HL-60 (cell line): ENCODE results near the gene TOPORS.

ENCODE experiments used
- DNase-seq, 2 experiments: peaks; one replicate each; pipeline ENCODE4 v3.0.0-alpha.2; 2010 to 2020; ENCODE audit warnings: low read depth in 1 of 2, low spot score in 1 of 2
- H3K27ac ChIP-seq: fragments of 250-450 bp; sonication (Bioruptor Pico); replicated peaks from 2 replicates; pipeline ENCODE4 v1.5.1; 2020; ENCODE audit warnings: mild to moderate bottlenecking, moderate library complexity
- H3K27me3 ChIP-seq: fragments of 250-450 bp; sonication (Bioruptor Pico); 2 replicates; pipeline ENCODE4 v1.5.1; 2021; ENCODE audit warnings: mild to moderate bottlenecking, moderate library complexity; ENCODE audit not compliant: insufficient read depth, poor library complexity, severe bottlenecking
- H3K4me3 ChIP-seq: replicated peaks from 2 replicates; pipeline ENCODE4 v1.5.1; 2011; ENCODE audit warnings: mild to moderate bottlenecking, control low read depth, low read length; ENCODE audit not compliant: insufficient read depth
- GABPA ChIP-seq: IDR thresholded peaks from 2 replicates; pipeline ENCODE4 v1.6.1; 2012; ENCODE audit warnings: low read depth
- POLR2AphosphoS5 ChIP-seq: IDR thresholded peaks from 2 replicates; pipeline ENCODE4 v1.6.1; 2012; ENCODE audit warnings: low read depth
- SPI1 ChIP-seq: IDR thresholded peaks from 2 replicates; pipeline ENCODE4 v1.6.1; 2012; ENCODE audit warnings: low read depth, mild to moderate bottlenecking, borderline replicate concordance
- TF ChIP-seq, protein P1 (sequence below): IDR thresholded peaks from one replicate; pipeline ENCODE4 v1.5.1; 2011; ENCODE audit warnings: low read length, control low read depth, inconsistent platforms; ENCODE audit not compliant: insufficient read depth
- TF ChIP-seq, protein P2 (sequence below): IDR thresholded peaks from 2 replicates; pipeline ENCODE4 v1.6.1; 2012; ENCODE audit warnings: low read depth; ENCODE audit not compliant: insufficient replicate concordance

The TOPORS gene

DNA sequence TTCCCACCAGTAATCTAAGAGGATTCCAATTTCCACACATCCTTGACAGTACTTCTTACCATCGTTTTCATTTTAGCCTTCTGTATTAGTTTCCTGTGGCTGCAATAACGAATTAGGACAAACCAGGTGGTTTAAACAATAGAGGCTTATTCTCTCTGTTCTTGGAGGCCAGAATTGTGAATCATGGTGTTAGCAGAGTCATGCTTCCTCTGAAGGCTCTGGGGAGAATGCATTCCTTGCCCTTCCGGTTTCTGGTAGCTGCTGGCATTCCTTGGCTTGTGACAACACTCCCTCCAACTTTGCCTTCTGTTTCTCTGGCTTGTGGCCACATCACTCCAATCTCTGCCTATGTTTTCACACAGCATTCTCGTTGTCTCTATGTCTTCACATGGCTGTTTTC is 49.9 kb downstream of the TOPORS start:
- Histone ChIP-seq H3K4me3 (no peak overlapping the region), H3K27ac (no peak overlapping the region), H3K27me3 (no peaks in the 10 kb centered on the region)
- DNase-seq = no peak
- TF ChIP-seq SPI1 (no peak), GABPA (no peak), POLR2AphosphoS5 (no peak)
- TF ChIP-seq, protein P1, sequence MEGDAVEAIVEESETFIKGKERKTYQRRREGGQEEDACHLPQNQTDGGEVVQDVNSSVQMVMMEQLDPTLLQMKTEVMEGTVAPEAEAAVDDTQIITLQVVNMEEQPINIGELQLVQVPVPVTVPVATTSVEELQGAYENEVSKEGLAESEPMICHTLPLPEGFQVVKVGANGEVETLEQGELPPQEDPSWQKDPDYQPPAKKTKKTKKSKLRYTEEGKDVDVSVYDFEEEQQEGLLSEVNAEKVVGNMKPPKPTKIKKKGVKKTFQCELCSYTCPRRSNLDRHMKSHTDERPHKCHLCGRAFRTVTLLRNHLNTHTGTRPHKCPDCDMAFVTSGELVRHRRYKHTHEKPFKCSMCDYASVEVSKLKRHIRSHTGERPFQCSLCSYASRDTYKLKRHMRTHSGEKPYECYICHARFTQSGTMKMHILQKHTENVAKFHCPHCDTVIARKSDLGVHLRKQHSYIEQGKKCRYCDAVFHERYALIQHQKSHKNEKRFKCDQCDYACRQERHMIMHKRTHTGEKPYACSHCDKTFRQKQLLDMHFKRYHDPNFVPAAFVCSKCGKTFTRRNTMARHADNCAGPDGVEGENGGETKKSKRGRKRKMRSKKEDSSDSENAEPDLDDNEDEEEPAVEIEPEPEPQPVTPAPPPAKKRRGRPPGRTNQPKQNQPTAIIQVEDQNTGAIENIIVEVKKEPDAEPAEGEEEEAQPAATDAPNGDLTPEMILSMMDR = no peak
- TF ChIP-seq, protein P2, sequence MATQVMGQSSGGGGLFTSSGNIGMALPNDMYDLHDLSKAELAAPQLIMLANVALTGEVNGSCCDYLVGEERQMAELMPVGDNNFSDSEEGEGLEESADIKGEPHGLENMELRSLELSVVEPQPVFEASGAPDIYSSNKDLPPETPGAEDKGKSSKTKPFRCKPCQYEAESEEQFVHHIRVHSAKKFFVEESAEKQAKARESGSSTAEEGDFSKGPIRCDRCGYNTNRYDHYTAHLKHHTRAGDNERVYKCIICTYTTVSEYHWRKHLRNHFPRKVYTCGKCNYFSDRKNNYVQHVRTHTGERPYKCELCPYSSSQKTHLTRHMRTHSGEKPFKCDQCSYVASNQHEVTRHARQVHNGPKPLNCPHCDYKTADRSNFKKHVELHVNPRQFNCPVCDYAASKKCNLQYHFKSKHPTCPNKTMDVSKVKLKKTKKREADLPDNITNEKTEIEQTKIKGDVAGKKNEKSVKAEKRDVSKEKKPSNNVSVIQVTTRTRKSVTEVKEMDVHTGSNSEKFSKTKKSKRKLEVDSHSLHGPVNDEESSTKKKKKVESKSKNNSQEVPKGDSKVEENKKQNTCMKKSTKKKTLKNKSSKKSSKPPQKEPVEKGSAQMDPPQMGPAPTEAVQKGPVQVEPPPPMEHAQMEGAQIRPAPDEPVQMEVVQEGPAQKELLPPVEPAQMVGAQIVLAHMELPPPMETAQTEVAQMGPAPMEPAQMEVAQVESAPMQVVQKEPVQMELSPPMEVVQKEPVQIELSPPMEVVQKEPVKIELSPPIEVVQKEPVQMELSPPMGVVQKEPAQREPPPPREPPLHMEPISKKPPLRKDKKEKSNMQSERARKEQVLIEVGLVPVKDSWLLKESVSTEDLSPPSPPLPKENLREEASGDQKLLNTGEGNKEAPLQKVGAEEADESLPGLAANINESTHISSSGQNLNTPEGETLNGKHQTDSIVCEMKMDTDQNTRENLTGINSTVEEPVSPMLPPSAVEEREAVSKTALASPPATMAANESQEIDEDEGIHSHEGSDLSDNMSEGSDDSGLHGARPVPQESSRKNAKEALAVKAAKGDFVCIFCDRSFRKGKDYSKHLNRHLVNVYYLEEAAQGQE = no peak

DNA sequence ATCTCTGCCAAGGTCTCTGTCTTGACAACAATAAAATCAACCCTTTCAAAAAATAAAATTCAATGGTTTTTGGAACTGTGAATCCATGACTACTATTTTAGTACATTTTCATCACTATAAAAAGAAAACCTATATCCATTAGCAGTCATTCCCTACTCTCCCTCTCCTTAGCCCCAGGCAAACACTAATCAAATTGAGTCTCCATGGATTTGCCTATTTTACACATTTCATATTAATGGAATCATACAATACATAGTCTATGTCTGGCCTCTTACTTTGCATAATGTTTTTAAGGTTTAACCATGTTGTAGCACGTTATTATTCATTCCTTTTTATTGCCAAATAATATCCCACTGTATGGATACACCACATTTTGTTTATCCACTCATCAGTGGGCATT is 50.5 kb downstream of the TOPORS start:
- Histone ChIP-seq H3K4me3 (no peak overlapping the region), H3K27ac (no peak overlapping the region), H3K27me3 (no peaks in the 10 kb centered on the region)
- no peak for TF ChIP-seq POLR2AphosphoS5
- TF ChIP-seq GABPA = no peak
- TF ChIP-seq, protein P1 = no peak
- TF ChIP-seq, protein P2 = no peak
- TF ChIP-seq SPI1 = no peak
- no peak for DNase-seq

DNA sequence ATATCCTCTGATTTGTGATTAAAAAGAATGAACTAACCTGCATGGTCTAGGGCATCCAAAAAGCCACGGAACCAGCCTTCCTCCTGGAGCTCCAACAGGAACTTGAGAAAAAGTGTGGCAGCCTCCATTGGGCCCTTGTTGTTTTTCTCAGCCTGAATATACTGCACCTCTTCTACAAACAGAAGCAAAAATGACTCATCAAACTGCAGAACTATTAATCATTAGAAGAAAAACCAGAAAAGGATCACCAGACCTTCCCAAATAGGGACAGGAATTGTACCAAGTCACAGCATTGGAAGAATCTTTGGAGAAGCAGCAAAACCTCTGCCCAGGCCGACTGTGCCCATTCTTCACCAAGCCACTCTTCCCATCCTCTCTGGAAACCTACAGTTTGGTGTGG is 51.6 kb downstream of the TOPORS start:
- DNase-seq = no peak
- no peak overlapping the region for H3K27ac ChIP-seq
- no peak overlapping the region for H3K4me3 ChIP-seq
- no peak for TF ChIP-seq GABPA
- TF ChIP-seq, protein P1 = no peak
- TF ChIP-seq, protein P2 = no peak
- TF ChIP-seq SPI1 = no peak
- no peak for TF ChIP-seq POLR2AphosphoS5
- H3K27me3 ChIP-seq = no peaks in the 10 kb centered on the region
